H9 (cell line): Measurements from ENCODE around the gene RARS2. TPM values are rescaled to one million over a fixed set of nuclear protein-coding genes. Genes with fewer than 3 reads are reported as not detected.

ENCODE experiments used
- DNase-seq: peaks from one replicate; pipeline ENCODE4 v3.0.0-alpha.2; 2017
- H2AFZ ChIP-seq: one replicate; pipeline ENCODE4 v1.6.1; 2013; ENCODE audit warnings: mild to moderate bottlenecking, low read length, control low read depth, moderate library complexity
- H2AK5ac ChIP-seq: 2 replicates; pipeline ENCODE4 v1.6.1; 2013; ENCODE audit warnings: low read length, control low read depth, mixed read lengths; ENCODE audit not compliant: insufficient read length
- H2BK120ac ChIP-seq: one replicate; pipeline ENCODE4 v1.6.1; 2013; ENCODE audit warnings: low read depth, mild to moderate bottlenecking, low read length, control low read depth, inconsistent platforms; ENCODE audit not compliant: poor library complexity, severe bottlenecking
- H2BK12ac ChIP-seq: 2 replicates; pipeline ENCODE4 v1.6.1; 2013; ENCODE audit warnings: low read length, control low read depth, mixed read lengths, low read depth; ENCODE audit not compliant: insufficient read length
- H2BK15ac ChIP-seq: 2 replicates; pipeline ENCODE4 v1.6.1; 2013; ENCODE audit warnings: low read depth, low read length, control low read depth
- H2BK20ac ChIP-seq: one replicate; pipeline ENCODE4 v1.6.1; 2013; ENCODE audit warnings: low read depth, mild to moderate bottlenecking, low read length, control low read depth, inconsistent platforms; ENCODE audit not compliant: poor library complexity, severe bottlenecking
- H2BK5ac ChIP-seq: 2 replicates; pipeline ENCODE4 v1.6.1; 2013; ENCODE audit warnings: low read length, control low read depth, mixed read lengths; ENCODE audit not compliant: insufficient read length
- H3K14ac ChIP-seq: 2 replicates; pipeline ENCODE4 v1.6.1; 2013; ENCODE audit warnings: low read length, control low read depth; ENCODE audit not compliant: insufficient read depth
- H3K18ac ChIP-seq: 2 replicates; pipeline ENCODE4 v1.6.1; 2013; ENCODE audit warnings: low read depth, mild to moderate bottlenecking, mixed read lengths, low read length, control low read depth; ENCODE audit not compliant: insufficient read length
- H3K23ac ChIP-seq: 2 replicates; pipeline ENCODE4 v1.6.1; 2013; ENCODE audit warnings: low read length, control low read depth, mixed read lengths, low read depth; ENCODE audit not compliant: insufficient read length
- H3K23me2 ChIP-seq: 2 replicates; pipeline ENCODE4 v1.6.1; 2013; ENCODE audit warnings: low read depth, mild to moderate bottlenecking, mixed read lengths, low read length, control low read depth; ENCODE audit not compliant: insufficient read length, poor library complexity, severe bottlenecking
- H3K27ac ChIP-seq: 2 replicates; pipeline ENCODE4 v1.5.1; 2013; ENCODE audit warnings: low read length, control low read depth, mixed read lengths, low read depth; ENCODE audit not compliant: insufficient read length
- H3K27me3 ChIP-seq: 2 replicates; pipeline ENCODE4 v1.6.1; 2013; ENCODE audit warnings: low read length, control low read depth, inconsistent platforms; ENCODE audit not compliant: insufficient read depth
- H3K4ac ChIP-seq: 2 replicates; pipeline ENCODE4 v1.6.1; 2013; ENCODE audit warnings: low read depth, mild to moderate bottlenecking, control low read depth, inconsistent platforms, low read length, moderate library complexity
- H3K4me1 ChIP-seq: 2 replicates; pipeline ENCODE4 v1.6.1; 2013; ENCODE audit warnings: low read length, control low read depth, inconsistent platforms; ENCODE audit not compliant: insufficient read depth
- H3K4me2 ChIP-seq: 2 replicates; pipeline ENCODE4 v1.6.1; 2013; ENCODE audit warnings: low read length, control low read depth, mixed read lengths; ENCODE audit not compliant: insufficient read length, insufficient read depth
- H3K56ac ChIP-seq: 2 replicates; pipeline ENCODE4 v1.6.1; 2013; ENCODE audit warnings: low read depth, mild to moderate bottlenecking, mixed read lengths, low read length, control low read depth; ENCODE audit not compliant: insufficient read length
- H3K79me1 ChIP-seq: 2 replicates; pipeline ENCODE4 v1.6.1; 2013; ENCODE audit warnings: low read depth, mild to moderate bottlenecking, moderate library complexity, low read length, control low read depth, inconsistent platforms; ENCODE audit not compliant: insufficient read depth, poor library complexity, severe bottlenecking
- H3K79me2 ChIP-seq: 2 replicates; pipeline ENCODE4 v1.6.1; 2013; ENCODE audit warnings: low read length, control low read depth, inconsistent platforms; ENCODE audit not compliant: insufficient read depth
- H3K9ac ChIP-seq: 2 replicates; pipeline ENCODE4 v1.6.1; 2013; ENCODE audit warnings: low read length, control low read depth, mixed read lengths; ENCODE audit not compliant: insufficient read length; ENCODE audit errors: extremely low read depth
- H3K9me3 ChIP-seq: one replicate; pipeline ENCODE4 v1.6.1; 2013; ENCODE audit warnings: low read depth, low read length, inconsistent platforms; ENCODE audit not compliant: control insufficient read depth
- H3T11ph ChIP-seq: one replicate; pipeline ENCODE4 v1.6.1; 2013; ENCODE audit warnings: mild to moderate bottlenecking, low read length, control low read depth, inconsistent platforms
- H4K20me1 ChIP-seq: one replicate; pipeline ENCODE4 v1.6.1; 2013; ENCODE audit not compliant: control insufficient read depth, insufficient read length, insufficient read depth
- H4K5ac ChIP-seq: 2 replicates; pipeline ENCODE4 v1.6.1; 2013; ENCODE audit warnings: low read depth, mild to moderate bottlenecking, mixed read lengths, low read length, control low read depth; ENCODE audit not compliant: insufficient read length
- H4K8ac ChIP-seq: replicated peaks from 2 replicates; pipeline ENCODE4 v1.6.1; 2013; ENCODE audit warnings: low read length, control low read depth, mixed read lengths, low read depth; ENCODE audit not compliant: insufficient read length
- H4K91ac ChIP-seq: 2 replicates; pipeline ENCODE4 v1.6.1; 2013; ENCODE audit warnings: low read depth, mild to moderate bottlenecking, moderate library complexity, mixed read lengths, low read length, control low read depth; ENCODE audit not compliant: insufficient read length
- H3K27ac Mint-ChIP-seq, 3 experiments: 2 replicates in 2 of 3; 3 replicates in 1 of 3; pipeline ENCODE4 v1.8.0; 2020 to 2021; ENCODE audit warnings: mixed read lengths in 3 of 3, mild to moderate bottlenecking in 1 of 3, moderate library complexity in 1 of 3
- H3K27me3 Mint-ChIP-seq: 2 replicates; pipeline ENCODE4 v1.8.0; 2021; ENCODE audit warnings: low read depth, mild to moderate bottlenecking, moderate library complexity, mixed read lengths
- H3K36me3 Mint-ChIP-seq, 3 experiments: 2 replicates in 2 of 3; 3 replicates in 1 of 3; pipeline ENCODE4 v1.8.0; 2020 to 2021; ENCODE audit warnings: low read depth in 3 of 3, mixed read lengths in 3 of 3; ENCODE audit not compliant: insufficient read depth in 1 of 3
- H3K4me1 Mint-ChIP-seq, 2 experiments: 2 replicates each; pipeline ENCODE4 v1.8.0; 2020; ENCODE audit warnings: mixed read lengths in 2 of 2
- H3K4me3 Mint-ChIP-seq, 2 experiments: 2 replicates in 1 of 2; 3 replicates in 1 of 2; pipeline ENCODE4 v1.8.0; 2020 to 2021; ENCODE audit warnings: mild to moderate bottlenecking in 2 of 2, mixed read lengths in 2 of 2, moderate library complexity in 1 of 2
- H3K9me3 Mint-ChIP-seq, 2 experiments: 2 replicates in 1 of 2; 3 replicates in 1 of 2; pipeline ENCODE4 v1.8.0; 2020; ENCODE audit warnings: mild to moderate bottlenecking in 2 of 2, mixed read lengths in 2 of 2, moderate library complexity in 1 of 2
- WGBS: extraction: QIAGEN DNeasy Blood & Tissue Kit; methylation state at CpG from one replicate; pipeline ENCODE4 v1.1.7; 2013; ENCODE audit warnings: missing lambda C conversion rate, low lambda C conversion rate, mixed read lengths; ENCODE audit not compliant: insufficient read length; ENCODE audit errors: extremely low coverage; 5-methylcytosine and 5-hydroxymethylcytosine counted together
- total RNA-seq: library from RNA; stranded (reverse); gene quantifications from 2 replicates; pipeline ENCODE4 v1.2.1, GENCODE V29; 2021
- TF ChIP-seq, protein P1 (sequence below): fragments of 200-600 bp; sonication (generic); conservative IDR thresholded peaks from 3 replicates; pipeline ENCODE4 v1.8.0; 2021; ENCODE audit warnings: antibody characterized with exemption, mild to moderate bottlenecking

The RARS2 gene
- total RNA-seq, 1 experiment from 2014 or later, result 45.1 TPM

DNA sequence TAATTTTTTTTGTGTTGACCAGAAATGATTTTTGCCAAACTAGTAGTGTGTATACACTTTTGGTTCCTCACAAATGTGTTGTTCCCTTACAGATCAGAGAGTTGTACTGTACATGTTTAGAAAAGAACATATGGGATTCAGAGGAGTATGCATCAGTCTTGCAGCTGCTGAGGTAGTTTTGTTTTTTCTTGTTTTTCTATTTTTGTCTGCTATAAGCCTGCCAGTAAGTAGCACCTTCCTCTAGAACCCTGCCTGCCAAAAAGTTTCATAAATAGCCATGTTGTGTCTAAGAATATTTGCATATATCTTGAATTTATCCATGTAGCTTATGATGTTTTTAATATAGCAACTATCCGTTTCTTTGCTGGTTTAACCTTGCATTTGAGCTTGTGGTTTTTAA lies 46.5 kb upstream of the RARS2 start:
- no peaks in the 10 kb centered on the region for H3K79me1 ChIP-seq
- no CpG with 5 or more reads among the region's 1 CpG for WGBS
- H2BK20ac ChIP-seq, result no peak overlapping the region
- no peak overlapping the region for H3K18ac ChIP-seq
- H3K14ac ChIP-seq, result no peak overlapping the region
- no peak overlapping the region for H3T11ph ChIP-seq
- H4K20me1 ChIP-seq, result no peaks in the 10 kb centered on the region
- no peak overlapping the region for H3K4me2 ChIP-seq
- H3K4me3 Mint-ChIP-seq, result no peak overlapping the region
- H2BK5ac ChIP-seq, result no peak overlapping the region
- no peak overlapping the region for H2BK120ac ChIP-seq
- no peak overlapping the region for H3K27ac Mint-ChIP-seq
- no peaks in the 10 kb centered on the region for H3K27me3 Mint-ChIP-seq
- no peaks in the 10 kb centered on the region for H3K9me3 ChIP-seq
- no peak overlapping the region for H3K23ac ChIP-seq
- TF ChIP-seq, protein P1, sequence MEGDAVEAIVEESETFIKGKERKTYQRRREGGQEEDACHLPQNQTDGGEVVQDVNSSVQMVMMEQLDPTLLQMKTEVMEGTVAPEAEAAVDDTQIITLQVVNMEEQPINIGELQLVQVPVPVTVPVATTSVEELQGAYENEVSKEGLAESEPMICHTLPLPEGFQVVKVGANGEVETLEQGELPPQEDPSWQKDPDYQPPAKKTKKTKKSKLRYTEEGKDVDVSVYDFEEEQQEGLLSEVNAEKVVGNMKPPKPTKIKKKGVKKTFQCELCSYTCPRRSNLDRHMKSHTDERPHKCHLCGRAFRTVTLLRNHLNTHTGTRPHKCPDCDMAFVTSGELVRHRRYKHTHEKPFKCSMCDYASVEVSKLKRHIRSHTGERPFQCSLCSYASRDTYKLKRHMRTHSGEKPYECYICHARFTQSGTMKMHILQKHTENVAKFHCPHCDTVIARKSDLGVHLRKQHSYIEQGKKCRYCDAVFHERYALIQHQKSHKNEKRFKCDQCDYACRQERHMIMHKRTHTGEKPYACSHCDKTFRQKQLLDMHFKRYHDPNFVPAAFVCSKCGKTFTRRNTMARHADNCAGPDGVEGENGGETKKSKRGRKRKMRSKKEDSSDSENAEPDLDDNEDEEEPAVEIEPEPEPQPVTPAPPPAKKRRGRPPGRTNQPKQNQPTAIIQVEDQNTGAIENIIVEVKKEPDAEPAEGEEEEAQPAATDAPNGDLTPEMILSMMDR, result no peak
- no peak overlapping the region for H2AK5ac ChIP-seq
- H2BK15ac ChIP-seq, result no peak overlapping the region
- no peak overlapping the region for H3K4ac ChIP-seq
- H3K79me2 ChIP-seq, result no peaks in the 10 kb centered on the region
- H4K91ac ChIP-seq, result no peak overlapping the region
- no peak overlapping the region for H2BK12ac ChIP-seq
- no peak overlapping the region for H4K8ac ChIP-seq
- no peak overlapping the region for H3K9ac ChIP-seq
- H3K9me3 Mint-ChIP-seq, result no peaks in the 10 kb centered on the region
- DNase-seq, result no peak
- H3K4me1 ChIP-seq, result no peaks in the 10 kb centered on the region
- no peak overlapping the region for H2AFZ ChIP-seq
- H4K5ac ChIP-seq, result no peak overlapping the region
- peaks cover 7 to 19% of the 10 kb centered on the region in 2 experiments for H3K4me1 Mint-ChIP-seq
- H3K36me3 Mint-ChIP-seq, result peaks cover 8 to 46% (median 43%) of the 10 kb centered on the region in 3 experiments; a peak in 6 of 7 replicates
- no peak overlapping the region for H3K27ac ChIP-seq
- H3K27me3 ChIP-seq, result no peaks in the 10 kb centered on the region; the same call in 1 of the 2 replicates
- no peak overlapping the region for H3K56ac ChIP-seq
- H3K23me2 ChIP-seq, result no peaks in the 10 kb centered on the region
